GM21367 (cell line): ENCODE measurements around the gene ST8SIA6.

Experiments used
- ATAC-seq: cut with Tn5 transposase; IDR thresholded peaks from one replicate; pipeline ENCODE4 v1.9.1; 2021; ENCODE audit not compliant: unreplicated experiment

The ST8SIA6 gene

DNA sequence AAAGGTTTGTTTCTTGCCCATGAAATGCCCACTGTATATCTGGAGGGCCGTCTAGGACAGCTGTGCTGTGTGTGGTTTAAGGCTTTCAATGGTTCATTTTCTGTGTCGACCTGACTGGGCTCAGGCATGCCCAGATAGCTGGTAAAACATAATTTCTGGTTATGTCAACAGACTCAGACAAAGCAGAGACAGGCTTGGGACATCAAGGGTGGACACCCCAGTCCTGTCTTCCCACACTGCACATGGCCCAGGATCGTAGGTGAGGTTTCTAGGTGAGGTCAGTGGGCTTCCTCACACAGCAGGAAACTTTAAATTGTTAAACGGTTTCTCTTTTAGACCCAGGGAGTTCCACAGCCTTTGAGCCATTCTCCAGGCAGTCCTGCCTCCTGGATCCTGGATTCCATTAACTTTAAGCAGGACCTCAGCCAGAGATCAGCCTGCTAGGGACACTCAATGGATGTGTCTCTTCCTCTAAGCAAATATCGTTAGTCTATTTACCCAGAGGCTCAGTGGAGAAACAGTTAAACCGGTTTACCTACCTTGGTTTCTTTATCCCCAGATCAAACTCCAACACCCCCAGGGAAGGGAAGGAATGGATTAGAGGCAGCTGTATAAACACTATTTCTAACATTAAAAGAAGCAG is 66.4 kb downstream of the ST8SIA6 start:
- ATAC-seq: no peak

GRCh38 chr10:17386616-17387075 is 67.7 kb downstream of the ST8SIA6 start:
- no peak for ATAC-seq

DNA sequence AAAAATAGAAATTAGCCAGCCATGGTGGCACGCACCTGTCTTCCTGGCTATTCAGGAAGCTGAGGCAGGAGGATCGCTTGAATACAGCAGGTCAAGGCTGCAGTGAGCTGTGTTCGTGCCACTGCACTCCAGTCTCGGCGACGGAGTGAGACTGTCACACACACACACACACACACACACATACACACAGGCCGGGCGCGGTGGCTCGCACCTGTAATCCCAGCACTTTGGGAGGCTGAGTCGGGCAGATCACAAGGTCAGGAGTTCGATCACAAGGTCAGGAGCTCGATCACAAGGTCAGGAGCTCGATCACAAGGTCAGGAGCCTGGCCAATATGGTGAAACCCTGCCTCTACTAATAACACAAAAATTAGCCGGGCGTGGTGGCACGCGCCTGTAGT is 68.4 kb downstream of the ST8SIA6 start:
- ATAC-seq: no peak

DNA sequence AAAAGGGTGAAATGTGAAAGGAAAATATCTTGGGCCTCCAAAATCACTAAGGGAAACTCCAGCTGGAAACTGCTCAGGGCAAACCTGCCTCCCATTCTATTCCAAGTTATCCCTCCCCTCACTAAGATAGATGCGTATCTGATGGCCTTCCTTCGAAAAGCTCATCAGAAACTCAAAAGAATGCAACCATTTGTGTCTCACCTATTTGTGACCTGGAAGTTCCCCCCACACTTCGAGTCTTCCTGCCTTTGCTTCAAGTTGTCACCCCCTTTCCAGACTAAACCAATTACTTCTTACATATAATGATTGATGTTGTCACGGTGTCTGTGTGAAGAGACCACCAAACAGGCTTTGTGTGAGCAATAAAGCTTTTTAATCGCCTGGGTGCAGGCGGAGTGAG is 69.3 kb downstream of the ST8SIA6 start:
- no peak for ATAC-seq

GRCh38 chr10:17383801-17384555 is 70.4 kb downstream of the ST8SIA6 start:
- ATAC-seq: no peak

GRCh38 chr10:17381502-17382142 is 72.8 kb downstream of the ST8SIA6 start:
- ATAC-seq: no peak

GRCh38 chr10:17380888-17381287 is 73.5 kb downstream of the ST8SIA6 start:
- no peak for ATAC-seq

DNA sequence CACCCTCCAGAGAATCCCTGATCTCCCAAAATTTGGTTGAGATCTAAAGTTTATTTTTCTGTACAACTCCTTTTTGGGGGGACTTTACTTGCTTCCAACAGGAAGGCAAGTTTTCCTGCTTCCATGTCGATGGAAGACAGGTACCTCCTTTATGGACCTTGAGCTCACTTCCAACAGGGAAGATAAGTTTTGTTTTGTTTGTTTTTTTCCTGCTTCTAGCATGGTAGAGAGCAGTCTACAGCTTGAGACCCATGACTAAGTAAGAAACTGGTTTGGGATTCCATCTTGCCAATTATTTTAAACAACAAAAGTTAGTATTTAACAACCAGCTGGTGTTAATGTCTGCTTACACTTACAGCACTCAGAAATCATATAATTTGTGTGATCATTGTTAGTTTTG is 74.4 kb downstream of the ST8SIA6 start:
- no peak for ATAC-seq

- no peak for ATAC-seq
Measured at GRCh38 chr10:17379151-17379690, 75.2 kb downstream of the ST8SIA6 start.

GRCh38 chr10:17375936-17376584 is 78.3 kb downstream of the ST8SIA6 start:
- peak; percentile 58 for ATAC-seq

- no peak for ATAC-seq
Measured at GRCh38 chr10:17368708-17369272, 85.6 kb downstream of the ST8SIA6 start.

GRCh38 chr10:17366705-17367104 is 87.7 kb downstream of the ST8SIA6 start:
- ATAC-seq: no peak

- ATAC-seq: no peak
Measured at GRCh38 chr10:17365402-17365801, 89.0 kb downstream of the ST8SIA6 start.

DNA sequence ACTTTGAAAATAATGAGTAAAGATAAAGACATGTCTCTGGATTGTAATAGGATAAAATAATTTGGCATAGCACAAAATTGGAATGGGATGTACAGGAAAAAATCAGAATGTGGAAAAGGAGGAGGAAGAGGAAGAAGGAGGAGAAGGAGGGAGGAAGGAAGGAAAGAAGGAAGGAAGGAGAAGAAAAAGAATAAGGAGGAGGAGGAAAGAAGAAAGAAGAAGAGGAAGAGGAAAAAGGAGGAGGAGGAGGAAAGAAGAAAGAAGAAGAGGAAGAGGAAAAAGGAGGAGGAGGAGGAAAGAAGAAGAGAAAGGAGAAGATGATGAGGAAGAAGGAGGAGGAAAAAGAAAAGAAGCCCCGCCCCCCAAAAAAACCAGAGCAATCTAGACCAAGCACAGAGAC is 95.9 kb downstream of the ST8SIA6 start:
- no peak for ATAC-seq

GRCh38 chr10:17357781-17358180 is 96.6 kb downstream of the ST8SIA6 start:
- ATAC-seq: no peak

DNA sequence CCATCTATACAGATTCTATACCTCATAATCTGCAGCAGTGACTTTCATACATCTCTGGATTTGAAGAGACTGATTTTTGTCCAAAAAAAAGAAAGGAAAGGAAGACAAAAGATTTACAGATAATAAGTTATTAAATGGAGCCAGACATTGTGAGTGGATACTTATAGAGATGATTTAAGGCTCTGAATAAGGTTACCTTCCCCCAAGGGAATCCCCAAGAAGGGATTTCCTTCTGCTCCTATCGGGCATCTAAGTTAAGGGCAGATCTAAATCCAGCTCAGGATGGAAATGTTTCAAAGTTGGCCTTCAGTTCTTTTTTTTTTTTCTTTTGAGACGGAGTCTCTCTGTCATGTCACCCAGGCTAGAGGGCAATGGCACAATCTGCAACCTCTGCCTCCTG is 97.6 kb downstream of the ST8SIA6 start:
- ATAC-seq: no peak

- no peak for ATAC-seq
Measured at GRCh38 chr10:17354781-17355180, 99.6 kb downstream of the ST8SIA6 start.

DNA sequence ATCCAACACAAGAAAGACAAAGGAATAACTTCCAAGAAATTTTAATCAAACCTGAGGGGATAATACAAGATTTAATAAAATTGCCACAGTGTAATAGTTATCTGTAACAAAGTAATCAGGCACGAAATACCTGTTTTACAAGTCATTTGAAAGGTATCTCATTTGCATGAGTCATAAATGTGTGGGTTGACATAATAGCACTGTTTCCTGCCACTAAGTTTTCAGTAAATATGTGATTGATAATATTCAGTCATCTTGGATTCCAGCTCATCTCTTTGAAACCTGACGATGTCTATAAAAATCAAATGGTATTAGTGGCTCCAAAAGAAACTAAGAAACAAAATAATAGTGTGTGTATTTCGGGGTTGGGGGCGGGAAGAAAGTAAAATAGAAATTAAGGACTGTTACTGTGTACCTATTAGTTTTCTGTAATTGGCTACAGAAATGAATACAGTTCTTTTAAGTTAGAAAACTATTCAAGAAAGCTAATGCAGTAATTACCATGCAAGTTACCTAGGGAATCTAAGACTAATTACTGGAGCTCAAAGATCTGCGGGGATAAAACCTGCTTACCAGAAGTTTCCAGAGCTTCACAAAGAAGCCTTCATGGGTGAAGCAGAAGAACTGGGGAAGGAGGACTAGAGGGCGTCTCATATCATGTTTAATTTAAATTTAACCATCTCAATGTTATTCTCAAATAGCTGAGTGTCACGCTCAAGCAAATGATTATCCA is 100.7 kb downstream of the ST8SIA6 start:
- no peak for ATAC-seq

DNA sequence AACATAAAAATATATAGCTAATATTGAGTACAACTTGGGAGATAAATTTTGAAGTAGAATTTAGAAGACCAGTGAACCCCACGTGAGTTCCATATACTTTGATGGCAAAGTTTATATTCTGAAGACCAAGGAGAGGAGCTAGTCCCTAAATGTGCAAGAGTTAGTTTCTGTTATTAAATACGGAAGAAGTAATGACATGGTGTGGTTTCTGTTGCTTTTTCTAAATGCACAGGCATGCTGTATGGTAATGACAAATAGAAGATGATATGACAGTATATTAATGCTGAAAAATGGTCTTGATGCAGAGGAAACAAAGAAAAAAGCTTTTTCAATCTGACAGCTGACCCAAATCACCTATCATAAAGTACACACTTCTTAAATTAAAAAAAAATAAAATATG is 101.8 kb downstream of the ST8SIA6 start:
- ATAC-seq: no peak

DNA sequence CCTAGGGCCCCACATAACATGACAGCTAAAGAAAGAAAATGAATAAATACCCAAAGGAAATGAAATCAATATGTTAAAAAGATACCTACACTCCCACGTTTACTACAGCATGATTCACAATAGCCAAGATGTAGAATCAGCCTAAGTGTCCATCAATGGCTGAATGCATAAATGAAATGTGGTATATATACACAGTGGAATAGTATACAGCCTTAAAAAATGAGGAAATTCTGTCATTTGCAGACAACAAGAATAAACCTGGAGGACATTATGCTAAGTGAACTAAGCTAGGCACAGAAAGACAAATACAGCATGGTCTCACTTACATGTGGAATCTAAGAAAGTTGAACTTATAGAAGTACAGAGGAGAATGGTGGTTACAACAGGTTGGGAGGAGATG is 102.9 kb downstream of the ST8SIA6 start:
- no peak for ATAC-seq
